Muscle layer of duodenum (tissue), 2 donors: ENCODE results near the gene MAP3K19.
A peak's percentile ranks its signal among the peaks of the same experiment; 100 is the strongest.

Experiments
- H3K27ac ChIP-seq: one replicate; pipeline ENCODE4 v1.7.0; 2013; ENCODE audit warnings: mild to moderate bottlenecking, low read length
- H3K27me3 ChIP-seq: one replicate; pipeline ENCODE4 v1.7.0; 2013; ENCODE audit warnings: low read depth, mild to moderate bottlenecking, control low read depth, low read length
- H3K36me3 ChIP-seq, 2 donors: one replicate each; pipeline ENCODE4 v1.7.0; 2013; ENCODE audit warnings: low read length in 2 of 2, control low read depth in 1 of 2, mild to moderate bottlenecking in 1 of 2; ENCODE audit not compliant: insufficient read depth in 2 of 2, control insufficient read depth in 1 of 2
- H3K4me1 ChIP-seq, 2 donors: one replicate each; pipeline ENCODE4 v1.7.0; 2013; ENCODE audit warnings: low read length in 2 of 2, mild to moderate bottlenecking in 2 of 2, control low read depth in 1 of 2, moderate library complexity in 1 of 2; ENCODE audit not compliant: insufficient read depth in 2 of 2, control insufficient read depth in 1 of 2
- H3K4me3 ChIP-seq, 2 donors: one replicate each; pipeline ENCODE4 v1.7.0; 2013; ENCODE audit warnings: low read length in 2 of 2, low read depth in 1 of 2, mild to moderate bottlenecking in 1 of 2
- H3K9me3 ChIP-seq, 2 donors: one replicate each; pipeline ENCODE4 v1.7.0; 2013; ENCODE audit warnings: low read length in 2 of 2, control low read depth in 1 of 2, mild to moderate bottlenecking in 1 of 2; ENCODE audit not compliant: control insufficient read depth in 1 of 2
- donor health status: healthy.

The MAP3K19 gene

GRCh38 chr2:134949981-134950708 lies 97.1 kb downstream of the MAP3K19 start:
- H3K36me3 ChIP-seq, result peaks cover 57 to 59% of the 10 kb centered on the region in 2 donors
- no peak overlapping the region for H3K27ac ChIP-seq
- H3K4me3 ChIP-seq, result no peak overlapping the region
- no peaks in the 10 kb centered on the region for H3K4me1 ChIP-seq
- H3K9me3 ChIP-seq, result no peaks in the 10 kb centered on the region
- no peaks in the 10 kb centered on the region for H3K27me3 ChIP-seq

DNA sequence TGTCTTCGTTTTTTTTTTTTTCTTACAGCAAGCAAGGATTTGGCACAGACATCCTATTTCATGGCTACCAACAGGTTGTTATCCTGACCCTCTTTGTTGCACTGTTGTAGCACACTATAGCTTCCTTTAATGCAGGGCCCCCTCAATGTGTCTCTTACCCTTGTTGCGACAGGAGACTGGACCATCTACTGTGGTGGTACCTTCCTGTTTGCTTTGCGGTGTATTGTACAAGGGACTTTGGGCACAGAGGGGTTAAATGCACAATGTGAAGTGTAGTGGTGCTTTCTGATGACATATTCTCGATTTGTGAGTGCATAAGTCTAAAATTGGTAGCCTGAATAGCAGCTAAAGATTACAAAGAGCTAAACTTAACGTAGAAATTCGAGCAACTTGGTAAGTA lies 101.2 kb downstream of the MAP3K19 start:
- Histone ChIP-seq H3K4me3 (no peak overlapping the region), H3K9me3 (no peaks in the 10 kb centered on the region), H3K4me1 (no peaks in the 10 kb centered on the region), H3K36me3 (peaks cover 36 to 41% of the 10 kb centered on the region in 2 donors), H3K27me3 (no peaks in the 10 kb centered on the region), H3K27ac (no peak overlapping the region)

DNA sequence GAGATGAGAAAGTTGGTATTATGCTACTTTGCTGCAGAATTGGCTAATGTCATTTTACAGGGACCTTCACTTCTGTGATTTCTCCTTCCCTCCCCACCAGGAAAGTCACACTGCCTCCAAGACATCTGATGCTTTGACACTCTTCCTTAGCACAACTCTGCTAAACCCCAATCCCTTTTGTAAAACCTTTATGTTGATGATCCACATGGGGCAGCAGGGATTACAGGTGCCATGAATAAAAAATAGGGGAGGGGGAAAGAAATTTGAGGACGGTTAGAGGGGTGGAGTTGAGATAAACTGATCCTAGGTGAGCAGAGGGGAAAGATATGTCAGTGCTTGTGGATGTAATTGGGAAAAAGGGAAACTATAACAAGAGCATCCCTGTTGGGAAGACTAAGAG lies 102.3 kb downstream of the MAP3K19 start:
- H3K4me1 ChIP-seq, result no peaks in the 10 kb centered on the region
- H3K4me3 ChIP-seq, result no peak overlapping the region
- H3K27me3 ChIP-seq, result no peaks in the 10 kb centered on the region
- H3K27ac ChIP-seq, result no peak overlapping the region
- H3K9me3 ChIP-seq, result no peaks in the 10 kb centered on the region
- H3K36me3 ChIP-seq, result peaks cover 37 to 42% of the 10 kb centered on the region in 2 donors

DNA sequence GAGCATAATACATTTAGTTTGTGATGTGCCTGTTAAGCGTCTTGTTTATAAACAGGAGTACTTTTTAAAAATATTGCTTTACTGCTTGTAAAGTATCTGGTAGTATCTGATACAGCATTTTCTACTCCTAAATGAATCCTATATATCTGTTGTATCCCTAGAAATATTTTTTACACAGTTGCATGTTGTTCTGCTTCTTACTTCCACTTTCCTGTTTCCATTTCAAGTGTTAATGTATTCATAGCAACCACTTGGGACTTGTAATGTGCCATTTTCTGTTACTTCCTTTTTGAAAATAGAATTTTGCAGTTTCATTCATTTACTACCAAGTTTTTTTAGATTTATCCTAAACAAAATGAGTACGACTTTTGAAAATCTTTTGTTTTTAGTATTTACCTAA lies 103.7 kb downstream of the MAP3K19 start:
- Histone ChIP-seq H3K9me3 (no peaks in the 10 kb centered on the region), H3K4me3 (no peak overlapping the region), H3K27ac (no peak overlapping the region), H3K4me1 (no peaks in the 10 kb centered on the region), H3K36me3 (peaks cover 39 to 46% of the 10 kb centered on the region in 2 donors), H3K27me3 (no peaks in the 10 kb centered on the region)

DNA sequence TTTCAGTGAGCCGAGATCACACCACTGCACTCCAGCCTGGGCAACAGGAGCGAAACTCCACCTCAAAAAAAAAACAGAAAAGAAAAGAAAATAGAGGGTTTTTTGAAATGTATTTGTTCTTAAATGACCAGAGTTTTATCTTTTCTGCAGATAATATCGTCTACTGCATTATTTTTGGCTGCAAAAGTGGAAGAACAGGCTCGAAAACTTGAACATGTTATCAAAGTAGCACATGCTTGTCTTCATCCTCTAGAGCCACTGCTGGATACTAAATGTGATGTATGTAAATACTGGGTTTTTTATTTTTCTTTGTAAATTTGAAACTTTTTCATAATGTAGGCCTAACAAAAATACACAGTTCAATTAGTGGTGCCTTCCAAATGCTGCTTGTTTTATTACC lies 110.6 kb downstream of the MAP3K19 start:
- Histone ChIP-seq H3K27me3 (no peaks in the 10 kb centered on the region), H3K9me3 (no peaks in the 10 kb centered on the region), H3K27ac (no peak overlapping the region), H3K36me3 (peaks cover 23 to 26% of the 10 kb centered on the region in 2 donors), H3K4me1 (peaks cover 7 to 27% of the 10 kb centered on the region in 2 donors), H3K4me3 (no peak overlapping the region)

DNA sequence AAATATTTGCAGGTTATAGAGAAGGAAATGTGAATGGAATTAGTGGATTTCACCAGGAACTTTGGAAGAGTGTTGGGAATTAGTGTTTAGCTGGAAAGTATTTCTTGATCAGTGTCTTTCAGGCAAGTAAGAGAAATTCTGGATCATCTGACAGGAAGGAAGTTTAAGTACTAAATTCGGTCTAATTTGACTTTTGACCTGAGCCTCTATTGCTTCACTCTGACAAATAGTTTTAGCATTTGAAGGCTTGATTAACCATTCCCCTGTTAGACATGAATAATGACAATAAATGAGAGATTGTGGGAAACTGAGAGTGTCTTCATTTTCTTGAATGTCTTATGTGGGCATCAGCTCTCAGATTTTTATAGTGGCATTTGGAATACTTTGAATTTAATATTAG lies 112.6 kb downstream of the MAP3K19 start:
- Histone ChIP-seq H3K9me3 (no peaks in the 10 kb centered on the region), H3K4me3 (no peak overlapping the region), H3K27me3 (no peaks in the 10 kb centered on the region), H3K4me1 (peaks cover 7 to 27% of the 10 kb centered on the region in 2 donors), H3K36me3 (peaks cover 11% of the 10 kb centered on the region in 2 donors), H3K27ac (no peak overlapping the region)

GRCh38 chr2:134934150-134934549 lies 113.1 kb downstream of the MAP3K19 start:
- Histone ChIP-seq H3K27ac (no peak overlapping the region), H3K4me1 (peaks cover 7 to 27% of the 10 kb centered on the region in 2 donors)

GRCh38 chr2:134933732-134934131 lies 113.5 kb downstream of the MAP3K19 start:
- peaks cover 5 to 6% of the 10 kb centered on the region in 2 donors for H3K36me3 ChIP-seq
- no peak overlapping the region for H3K27ac ChIP-seq
- peaks cover 7 to 28% of the 10 kb centered on the region in 2 donors for H3K4me1 ChIP-seq
- no peaks in the 10 kb centered on the region for H3K9me3 ChIP-seq
- no peaks in the 10 kb centered on the region for H3K27me3 ChIP-seq
- no peak overlapping the region for H3K4me3 ChIP-seq

More at GRCh38 chr2:134934150-134934549, 113.1 kb downstream of the MAP3K19 start:
- peaks cover 9 to 10% of the 10 kb centered on the region in 2 donors for H3K36me3 ChIP-seq
- H3K4me3 ChIP-seq, result no peak overlapping the region
- H3K27me3 ChIP-seq, result no peaks in the 10 kb centered on the region
- H3K9me3 ChIP-seq, result no peaks in the 10 kb centered on the region

- no peak overlapping the region for H3K4me3 ChIP-seq
These were observed 114.3 kb downstream of the MAP3K19 start for GRCh38 chr2:134932864-134933526.

DNA sequence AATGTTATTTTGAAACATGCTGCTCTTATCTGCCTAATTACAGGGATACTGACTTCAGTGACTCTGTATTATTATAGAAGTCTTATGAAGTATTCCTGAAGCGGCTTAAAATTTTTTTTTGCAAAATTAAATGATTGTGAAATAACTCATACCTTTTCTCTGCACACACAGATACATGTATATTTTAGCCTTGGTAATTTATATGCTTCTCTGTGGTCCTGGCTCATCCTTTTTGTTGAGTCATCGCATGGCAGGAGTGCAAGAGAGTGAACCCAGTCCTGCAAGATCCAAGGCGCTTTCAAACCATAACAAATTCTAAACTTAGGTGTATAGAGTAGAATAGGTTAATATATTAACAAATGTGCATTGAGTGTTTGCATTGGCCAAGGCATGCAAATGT lies 120.1 kb downstream of the MAP3K19 start:
- peaks cover 13 to 48% of the 10 kb centered on the region in 2 donors for H3K4me1 ChIP-seq

More at GRCh38 chr2:134932864-134933526, 114.3 kb downstream of the MAP3K19 start:
- H3K9me3 ChIP-seq, result no peaks in the 10 kb centered on the region
- peaks cover 7 to 31% of the 10 kb centered on the region in 2 donors for H3K4me1 ChIP-seq
- no peaks in the 10 kb centered on the region for H3K36me3 ChIP-seq
- no peaks in the 10 kb centered on the region for H3K27me3 ChIP-seq
- H3K27ac ChIP-seq, result peak overlapping the region; percentile 19

GRCh38 chr2:134926231-134926931 lies 120.9 kb downstream of the MAP3K19 start:
- Histone ChIP-seq H3K4me1 (peaks cover 13 to 56% of the 10 kb centered on the region in 2 donors), H3K9me3 (no peaks in the 10 kb centered on the region), H3K4me3 (no peak overlapping the region), H3K36me3 (no peaks in the 10 kb centered on the region), H3K27me3 (no peaks in the 10 kb centered on the region), H3K27ac (no peak overlapping the region)

More for the DNA sequence above, 120.1 kb downstream of the MAP3K19 start:
- no peaks in the 10 kb centered on the region for H3K27me3 ChIP-seq
- H3K27ac ChIP-seq, result no peak overlapping the region
- no peak overlapping the region for H3K4me3 ChIP-seq
- no peaks in the 10 kb centered on the region for H3K36me3 ChIP-seq
- no peaks in the 10 kb centered on the region for H3K9me3 ChIP-seq
